Upper lobe of left lung (tissue), 6 donors: ENCODE data around the gene SLC35E4. TPM values are rescaled to one million over a fixed set of nuclear protein-coding genes. Genes with fewer than 3 reads are reported as not detected.
A peak's percentile ranks its signal among the peaks of the same experiment; 100 is the strongest.

Experiments
- ATAC-seq, 2 donors: fragments of 200-7000 bp; cut with Tn5 transposase; one replicate each; pipeline ENCODE4 v1.9.1; 2022; ENCODE audit warnings: mild to moderate bottlenecking in 2 of 2, moderate library complexity in 2 of 2; ENCODE audit not compliant: low FRiP score in 2 of 2
- DNase-seq, 2 donors: peaks; one replicate each; pipeline ENCODE4 v3.0.0-alpha.2; 2019 to 2020
- H3K27ac ChIP-seq, 4 donors: fragments of 200-600 bp; sonication (generic); one replicate each; pipeline ENCODE4 v1.5.1; 2016 to 2019
- H3K27me3 ChIP-seq, 4 donors: fragments of 200-600 bp; sonication (generic); one replicate each; pipeline ENCODE4 v1.5.1; 2017 to 2019
- H3K36me3 ChIP-seq, 4 donors: fragments of 200-600 bp; sonication (generic); one replicate each; pipeline ENCODE4 v1.5.1; 2016 to 2019
- H3K4me1 ChIP-seq, 4 donors: fragments of 200-600 bp; sonication (generic); one replicate each; pipeline ENCODE4 v1.5.1; 2018 to 2019
- H3K4me3 ChIP-seq, 4 donors: fragments of 200-600 bp; sonication (generic); one replicate each; pipeline ENCODE4 v1.5.1; 2017 to 2019; ENCODE audit warnings: mild to moderate bottlenecking in 2 of 4, moderate library complexity in 1 of 4
- H3K9me3 ChIP-seq, 4 donors: fragments of 200-600 bp; sonication (generic); one replicate each; pipeline ENCODE4 v1.5.1; 2018 to 2019
- CTCF ChIP-seq, 6 experiments: fragments of 450-650 bp in 4 of 6; fragments of 200-600 bp in 2 of 6; sonication (generic) in 2 of 6; IDR thresholded peaks; one replicate each; pipeline ENCODE4 v1.5.1; 2016 to 2019; ENCODE audit warnings: antibody characterized with exemption in 6 of 6
- EP300 ChIP-seq, 4 donors: sonication (generic); formaldehyde crosslinking; IDR thresholded peaks; one replicate each; pipeline ENCODE4 v1.5.1; 2017; ENCODE audit warnings: antibody characterized with exemption in 4 of 4, control low read depth in 2 of 4
- POLR2A ChIP-seq, 4 donors: fragments of 450-650 bp; IDR thresholded peaks; one replicate each; pipeline ENCODE4 v1.5.1; 2016 to 2017; ENCODE audit warnings: antibody characterized with exemption in 4 of 4, mild to moderate bottlenecking in 2 of 4
- POLR2AphosphoS5 ChIP-seq, 2 donors: sonication (generic); formaldehyde crosslinking; IDR thresholded peaks; one replicate each; pipeline ENCODE4 v1.5.1; 2017; ENCODE audit warnings: antibody characterized with exemption in 2 of 2
- WGBS, 2 donors: methylation state at CpG; one replicate each; pipeline ENCODE4 v1.1.5; 2017 to 2018; 5-methylcytosine and 5-hydroxymethylcytosine counted together
- total RNA-seq, 6 donors: library from RNA; depleted of rRNA in 4 of 6; stranded (reverse); fragments of >200 nt in 4 of 6; gene quantifications; one replicate each; pipeline versions ENCODE4 v1.1.0 to v1.2.1, GENCODE V29; 2016 to 2021
- donor health status: DM: no; HTN: no; CAD: no; lungs with moderate emphysema.
- donor health status: DM: no; HTN: yes; CAD: no; lungs with severe emphysema.

SLC35E4 gene
- total RNA-seq, 6 donors from 2014 or later = 1.3 to 14.7 (median 5.8) TPM

DNA sequence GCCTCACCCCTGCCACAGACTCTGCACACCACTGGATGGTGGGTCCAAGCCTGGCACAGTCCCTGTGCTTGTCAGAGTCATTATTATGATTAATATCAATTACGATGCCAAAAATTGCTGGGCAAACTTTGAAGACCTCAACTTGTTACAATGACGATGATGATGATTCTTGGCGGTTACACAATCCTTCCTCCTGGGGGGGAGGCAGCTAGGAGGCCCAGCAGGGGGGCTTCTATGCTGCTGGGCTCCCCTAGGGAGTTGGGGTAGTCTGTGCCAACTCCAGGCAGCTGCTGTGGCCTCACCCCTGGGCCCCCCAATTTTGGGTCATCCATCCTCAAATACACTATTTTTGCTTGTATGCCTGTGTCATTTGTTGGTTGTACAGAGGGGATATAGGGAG is 12.0 kb downstream of the SLC35E4 start:
- ATAC-seq (no peak), DNase-seq (no peak)
- Histone ChIP-seq H3K4me1 (peaks cover 0 to 10% (median 7%) of the 10 kb centered on the region in 4 donors), H3K36me3 (peaks cover 0 to 5% (median 0%) of the 10 kb centered on the region in 4 donors), H3K27ac (no peak overlapping the region), H3K9me3 (no peaks in the 10 kb centered on the region), H3K27me3 (no peaks in the 10 kb centered on the region), H3K4me3 (no peak overlapping the region)
- no peak for TF ChIP-seq POLR2AphosphoS5 (IDR thresholded peaks at IDR 0.05)
- no peak for TF ChIP-seq POLR2A (IDR thresholded peaks at IDR 0.05)
- no peak for TF ChIP-seq EP300 (IDR thresholded peaks at IDR 0.05)
- TF ChIP-seq CTCF (IDR thresholded peaks at IDR 0.05) = no peak
- WGBS, 2 donors = 86 to 94% methylated on average over 2 to 3 of the region's 3 CpGs

GRCh38 chr22:30648825-30649224 is 13.2 kb downstream of the SLC35E4 start:
- WGBS, 2 donors = 93 to 100% methylated on average over 3 of the region's 3 CpGs
- no peak for ATAC-seq
- Histone ChIP-seq H3K9me3 (no peaks in the 10 kb centered on the region), H3K27me3 (no peaks in the 10 kb centered on the region), H3K27ac (no peak overlapping the region), H3K36me3 (peaks cover 0 to 5% (median 0%) of the 10 kb centered on the region in 4 donors), H3K4me3 (no peak overlapping the region), H3K4me1 (peaks cover 0 to 10% (median 7%) of the 10 kb centered on the region in 4 donors)
- DNase-seq = no peak
- TF ChIP-seq CTCF (IDR thresholded peaks at IDR 0.05) = no peak
- TF ChIP-seq POLR2A (IDR thresholded peaks at IDR 0.05) = no peak
- no peak for TF ChIP-seq POLR2AphosphoS5 (IDR thresholded peaks at IDR 0.05)
- no peak for TF ChIP-seq EP300 (IDR thresholded peaks at IDR 0.05)

GRCh38 chr22:30649430-30650007 is 13.9 kb downstream of the SLC35E4 start:
- ATAC-seq (peak; percentile 52 to 86), DNase-seq (peak in 1 of 2 donors; percentile 57)
- no peaks in the 10 kb centered on the region for H3K27me3 ChIP-seq
- peaks cover 0 to 10% (median 7%) of the 10 kb centered on the region in 4 donors for H3K4me1 ChIP-seq
- WGBS, 2 donors = 43 to 70% methylated on average over 2 to 7 of the region's 7 CpGs
- H3K9me3 ChIP-seq = no peaks in the 10 kb centered on the region
- no peak for TF ChIP-seq EP300 (IDR thresholded peaks at IDR 0.05)
- no peak for TF ChIP-seq POLR2AphosphoS5 (IDR thresholded peaks at IDR 0.05)
- no peak for TF ChIP-seq CTCF (IDR thresholded peaks at IDR 0.05)
- no peak for TF ChIP-seq POLR2A (IDR thresholded peaks at IDR 0.05)
- H3K36me3 ChIP-seq = peaks cover 0 to 5% (median 2%) of the 10 kb centered on the region in 4 donors
- no peak overlapping the region for H3K4me3 ChIP-seq
- no peak overlapping the region for H3K27ac ChIP-seq

DNA sequence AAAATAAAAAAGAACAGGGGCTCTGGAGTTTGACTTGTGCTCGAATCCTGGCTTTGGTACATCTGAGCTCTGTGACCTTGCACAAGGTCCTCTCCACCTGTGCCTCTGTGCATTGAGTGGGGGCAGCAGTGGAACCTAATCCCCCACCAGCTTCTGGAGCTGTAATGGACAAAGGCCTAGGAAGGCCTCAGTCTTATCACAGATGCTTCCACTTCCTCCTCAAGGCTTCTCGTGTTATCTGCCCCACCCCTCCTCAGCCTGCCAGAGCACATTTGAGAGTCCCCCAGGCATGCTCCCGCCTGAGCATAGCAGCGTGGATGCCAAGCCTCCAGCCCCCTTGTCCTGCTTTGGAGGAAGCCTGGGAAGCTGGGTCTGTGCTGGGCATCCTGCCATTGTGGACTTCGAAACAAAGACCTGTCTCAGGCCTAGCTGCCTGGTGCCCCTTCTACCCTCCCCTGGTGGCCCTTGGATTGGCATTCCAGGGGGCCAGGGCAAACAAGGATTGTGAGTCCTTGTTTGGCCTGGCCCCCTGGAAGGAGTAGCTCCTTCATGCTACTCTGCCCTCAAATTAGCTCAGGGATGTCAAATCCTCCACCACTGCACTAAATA is 15.0 kb downstream of the SLC35E4 start:
- DNase-seq (no peak), ATAC-seq (peak in 1 of 2 donors; percentile 9)
- Histone ChIP-seq H3K4me1 (peaks cover 0 to 10% (median 7%) of the 10 kb centered on the region in 4 donors), H3K9me3 (no peaks in the 10 kb centered on the region), H3K27ac (no peak overlapping the region), H3K36me3 (peaks cover 0 to 5% (median 2%) of the 10 kb centered on the region in 4 donors), H3K4me3 (no peak overlapping the region), H3K27me3 (no peaks in the 10 kb centered on the region)
- TF ChIP-seq EP300 (IDR thresholded peaks at IDR 0.05) (no peak), POLR2A (IDR thresholded peaks at IDR 0.05) (no peak), POLR2AphosphoS5 (IDR thresholded peaks at IDR 0.05) (no peak), CTCF (IDR thresholded peaks at IDR 0.05) (no peak)
- 40 to 69% methylated on average over 3 to 5 of the region's 5 CpGs for WGBS, 2 donors
